ENCODE measurements around the gene BACH2. TPM values are rescaled to one million over a fixed set of nuclear protein-coding genes. Genes with fewer than 3 reads are reported as not detected.
A peak's percentile ranks its signal among the peaks of the same experiment; 100 is the strongest.
"Not testable (repeated sequence)": the region's sequence is repeated elsewhere in the genome, so short reads cannot be mapped to it uniquely, and the experiment has no call there.

BACH2 gene
- total RNA-seq, 1 experiment from 2014 or later: 0.77 TPM

- in situ Hi-C loops (cut with HindIII; ENCODE audit: low pct_unique_long_range_greater_than_20kb, low sequenced_read_pairs); DNase-seq (ENCODE audit: low read depth, low spot score): not testable (repeated sequence)
These were observed 163.0 kb downstream of the BACH2 start for GRCh38 chr6:90133664-90134063.

GRCh38 chr6:90131614-90132423 is 164.8 kb downstream of the BACH2 start:
- in situ Hi-C loops (cut with HindIII; ENCODE audit: low pct_unique_long_range_greater_than_20kb, low sequenced_read_pairs): no loop called here
- DNase-seq (ENCODE audit: low read depth, low spot score): no peak

DNA sequence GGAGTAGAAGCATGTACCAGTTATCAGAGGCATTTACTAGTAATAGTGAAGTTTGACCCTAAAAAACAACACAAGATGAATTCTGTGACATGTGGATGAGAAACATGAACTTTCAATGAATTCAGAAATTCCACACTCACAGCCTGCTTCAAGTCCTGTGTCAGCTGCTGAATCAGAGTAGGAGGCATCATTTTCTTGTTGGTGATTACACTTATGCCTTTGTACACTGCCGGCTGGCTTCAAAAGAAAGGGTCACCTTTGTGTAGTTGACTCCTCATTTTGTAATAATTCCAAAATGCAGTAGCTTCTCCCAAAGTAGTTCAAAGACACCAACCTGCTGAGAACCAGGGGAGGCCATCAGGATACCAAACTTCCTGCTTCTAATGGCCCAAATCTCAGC is 165.5 kb downstream of the BACH2 start:
- in situ Hi-C loops (cut with HindIII; ENCODE audit: low pct_unique_long_range_greater_than_20kb, low sequenced_read_pairs): no loop called here

DNA sequence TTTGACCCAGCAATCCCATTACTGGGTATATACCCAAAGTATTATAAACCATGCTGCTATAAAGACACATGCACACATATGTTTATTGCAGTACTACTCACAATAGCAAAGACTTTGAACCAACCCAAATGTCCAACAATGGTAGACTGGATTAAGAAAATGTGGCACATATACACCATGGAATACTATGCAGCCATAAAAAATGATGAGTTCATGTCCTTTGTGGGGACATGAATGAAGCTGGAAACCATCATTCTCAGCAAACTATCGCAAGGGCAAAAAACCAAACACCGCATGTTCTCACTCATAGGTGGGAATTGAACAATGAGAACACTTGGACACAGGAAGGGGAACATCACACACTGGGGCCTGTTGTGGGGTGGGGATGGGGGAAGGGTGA is 168.0 kb downstream of the BACH2 start:
- DNase-seq (ENCODE audit: low read depth, low spot score); in situ Hi-C loops (cut with HindIII; ENCODE audit: low pct_unique_long_range_greater_than_20kb, low sequenced_read_pairs): not testable (repeated sequence)

More for the DNA sequence above, 165.5 kb downstream of the BACH2 start:
- DNase-seq (ENCODE audit: low read depth, low spot score): no peak

- in situ Hi-C loops (cut with HindIII; ENCODE audit: low pct_unique_long_range_greater_than_20kb, low sequenced_read_pairs): no loop called here
- no peak for DNase-seq (ENCODE audit: low read depth, low spot score)
These were observed 169.0 kb downstream of the BACH2 start for GRCh38 chr6:90127595-90127994.

- in situ Hi-C loops (cut with HindIII; ENCODE audit: low pct_unique_long_range_greater_than_20kb, low sequenced_read_pairs): no loop called here
- DNase-seq (ENCODE audit: low read depth, low spot score): no peak
These were observed 169.8 kb downstream of the BACH2 start for GRCh38 chr6:90126839-90127238.

GRCh38 chr6:90126181-90126580 is 170.5 kb downstream of the BACH2 start:
- no peak for DNase-seq (ENCODE audit: low read depth, low spot score)
- in situ Hi-C loops (cut with HindIII; ENCODE audit: low pct_unique_long_range_greater_than_20kb, low sequenced_read_pairs): no loop called here

DNA sequence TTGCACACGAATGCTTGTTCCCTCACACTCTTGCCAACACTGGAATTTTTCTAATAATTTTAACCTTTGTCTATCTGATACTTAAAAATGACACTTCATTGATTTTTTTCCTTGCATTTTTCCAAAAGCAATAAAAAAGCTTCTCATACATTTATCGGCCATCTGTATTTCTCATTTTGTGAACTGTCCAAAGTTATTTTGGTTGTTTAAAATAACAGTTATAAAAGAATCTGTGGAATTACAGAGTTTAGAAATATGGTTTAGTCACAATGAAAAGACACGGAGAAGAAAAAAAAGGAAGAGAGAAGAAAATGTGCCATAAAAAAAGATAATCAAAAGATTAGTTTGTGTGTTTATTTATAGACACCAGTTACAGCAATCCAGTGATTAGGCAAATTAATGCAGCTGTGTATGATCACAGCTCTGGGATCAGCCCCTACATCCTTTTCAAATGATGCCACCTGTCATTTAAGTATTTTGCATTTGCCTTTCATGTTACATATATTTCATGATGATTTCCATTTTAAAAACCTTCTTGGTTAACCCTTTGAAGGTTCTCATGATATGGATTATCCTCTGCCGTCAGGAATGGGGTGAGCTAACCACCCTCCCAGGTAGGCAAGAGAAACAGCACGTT is 171.7 kb downstream of the BACH2 start:
- no peak for DNase-seq (ENCODE audit: low read depth, low spot score)
- in situ Hi-C loops (cut with HindIII; ENCODE audit: low pct_unique_long_range_greater_than_20kb, low sequenced_read_pairs): no loop called here

DNA sequence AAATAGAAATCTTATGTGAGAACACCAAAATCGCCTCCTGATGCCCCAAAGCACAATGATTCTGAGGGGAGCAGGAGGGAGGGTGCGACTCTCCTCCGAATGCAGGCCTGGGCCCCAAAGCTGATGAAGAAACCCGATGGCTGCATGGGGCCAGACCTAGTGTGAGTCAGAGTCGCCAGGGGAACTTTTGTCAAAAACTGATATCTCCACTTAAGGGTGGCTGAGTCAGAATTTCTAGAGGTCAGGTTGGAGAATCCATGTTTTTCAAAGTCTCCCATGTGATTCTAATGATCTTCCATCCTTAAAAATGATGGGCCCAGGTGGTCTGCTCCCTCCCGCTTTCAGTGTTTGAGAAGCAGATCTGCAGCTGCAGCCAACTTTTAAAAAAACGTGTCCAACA is 172.8 kb downstream of the BACH2 start:
- in situ Hi-C loops (cut with HindIII; ENCODE audit: low pct_unique_long_range_greater_than_20kb, low sequenced_read_pairs): no loop called here
- no peak for DNase-seq (ENCODE audit: low read depth, low spot score)

DNA sequence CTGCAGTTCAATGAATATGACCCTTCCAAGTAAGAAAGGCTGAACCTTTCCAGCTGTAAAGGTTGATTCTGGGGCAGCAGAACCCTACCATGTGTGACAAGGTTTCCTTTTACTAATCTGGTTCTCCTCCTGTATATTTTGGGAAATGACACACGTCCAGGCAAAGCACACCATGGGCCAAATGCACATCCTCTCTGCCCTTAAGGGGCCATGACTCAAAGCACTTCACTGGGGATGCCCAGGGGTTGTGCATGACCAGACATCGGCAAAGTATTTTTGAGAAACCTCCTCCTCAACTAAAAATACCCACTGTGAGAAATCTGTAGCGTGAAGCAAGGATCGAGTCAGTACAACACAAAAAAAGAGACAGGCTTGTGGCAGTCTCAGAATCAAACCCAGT is 174.7 kb downstream of the BACH2 start:
- in situ Hi-C loops (cut with HindIII; ENCODE audit: low pct_unique_long_range_greater_than_20kb, low sequenced_read_pairs): no loop called here
- no peak for DNase-seq (ENCODE audit: low read depth, low spot score)

DNA sequence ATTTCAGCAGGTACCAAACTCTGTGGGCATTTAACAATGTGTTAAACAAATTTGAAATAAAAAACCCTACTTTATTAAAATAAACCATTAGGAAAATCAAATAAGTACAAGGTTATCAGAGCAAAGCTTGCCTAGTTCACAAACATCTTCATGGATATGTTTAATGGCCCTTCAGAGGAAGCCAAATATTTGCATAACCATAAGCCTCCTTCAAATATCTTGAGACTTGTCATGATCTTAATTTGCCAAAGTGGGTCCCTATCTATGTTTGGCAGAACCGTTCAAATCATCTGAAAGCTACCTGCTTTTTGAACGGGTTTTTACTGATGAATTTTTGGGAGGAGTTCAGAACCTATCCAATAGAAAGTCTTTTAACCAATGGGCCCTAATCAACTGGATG is 176.3 kb downstream of the BACH2 start:
- in situ Hi-C loops (cut with HindIII; ENCODE audit: low pct_unique_long_range_greater_than_20kb, low sequenced_read_pairs): no loop called here

DNA sequence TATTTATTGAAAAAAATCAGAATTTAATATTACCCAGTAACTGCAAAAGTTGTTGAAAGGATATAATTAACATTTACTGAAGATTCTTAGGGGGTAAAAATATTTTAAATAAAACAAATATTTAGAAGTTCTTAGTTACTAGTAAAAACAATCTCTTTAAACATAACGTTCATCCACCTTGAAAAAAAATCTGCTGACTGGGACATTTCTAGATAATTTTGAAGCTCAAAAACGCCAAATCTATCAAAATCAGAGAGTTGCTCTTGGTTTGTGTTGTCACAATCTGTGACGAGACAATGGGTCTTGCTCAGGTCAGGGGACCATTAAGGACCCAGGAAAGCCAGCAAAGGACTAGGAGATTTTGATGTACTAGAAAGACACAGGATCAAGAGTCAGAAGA is 177.0 kb downstream of the BACH2 start:
- in situ Hi-C loops (cut with HindIII; ENCODE audit: low pct_unique_long_range_greater_than_20kb, low sequenced_read_pairs): no loop called here
- DNase-seq (ENCODE audit: low read depth, low spot score): no peak

More for the DNA sequence above, 176.3 kb downstream of the BACH2 start:
- DNase-seq (ENCODE audit: low read depth, low spot score): no peak

GRCh38 chr6:90118581-90118980 is 178.1 kb downstream of the BACH2 start:
- peak; percentile 43 for DNase-seq (ENCODE audit: low read depth, low spot score)
- in situ Hi-C loops (cut with HindIII; ENCODE audit: low pct_unique_long_range_greater_than_20kb, low sequenced_read_pairs): no loop called here

- in situ Hi-C loops (cut with HindIII; ENCODE audit: low pct_unique_long_range_greater_than_20kb, low sequenced_read_pairs): no loop called here
- DNase-seq (ENCODE audit: low read depth, low spot score): no peak
These were observed 178.6 kb downstream of the BACH2 start for GRCh38 chr6:90118069-90118468.

DNA sequence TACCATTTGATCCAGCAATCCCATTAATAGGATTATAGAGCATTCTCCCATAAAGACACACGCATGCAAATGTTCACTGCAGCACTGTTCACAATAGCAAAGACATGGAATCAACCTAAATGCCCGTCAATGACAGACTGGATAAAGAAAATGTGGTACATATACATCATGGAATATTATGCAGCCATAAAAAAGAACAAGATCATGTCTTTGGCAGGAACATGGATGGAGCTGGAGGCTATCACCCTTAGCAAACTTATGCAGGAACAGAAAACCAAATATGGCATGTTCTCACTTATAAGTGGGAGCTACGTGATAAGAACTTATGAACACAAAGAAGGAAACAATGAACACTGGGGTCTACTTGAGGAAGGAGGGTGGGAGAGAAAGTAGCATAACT is 180.5 kb downstream of the BACH2 start:
- DNase-seq (ENCODE audit: low read depth, low spot score); in situ Hi-C loops (cut with HindIII; ENCODE audit: low pct_unique_long_range_greater_than_20kb, low sequenced_read_pairs): not testable (repeated sequence)

DNA sequence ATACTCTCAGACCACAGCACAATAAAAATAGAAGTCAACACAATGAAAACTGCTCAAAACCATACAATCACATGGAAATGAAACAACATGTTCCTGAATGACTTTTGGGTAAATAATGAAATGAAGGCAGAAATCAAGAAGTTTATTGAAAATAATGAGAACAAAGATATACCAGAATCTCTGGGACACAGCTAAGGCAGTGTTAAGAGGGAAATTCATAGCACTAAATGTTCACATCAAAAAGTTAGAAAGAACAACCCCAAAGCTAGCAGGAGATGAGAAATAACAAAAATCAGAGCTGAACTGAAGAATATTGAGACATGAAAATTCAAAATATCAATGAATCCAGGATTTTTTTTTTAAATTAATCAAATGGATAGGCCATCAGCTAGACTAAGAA is 183.3 kb downstream of the BACH2 start:
- DNase-seq (ENCODE audit: low read depth, low spot score): no peak
- in situ Hi-C loops (cut with HindIII; ENCODE audit: low pct_unique_long_range_greater_than_20kb, low sequenced_read_pairs): no loop called here

DNA sequence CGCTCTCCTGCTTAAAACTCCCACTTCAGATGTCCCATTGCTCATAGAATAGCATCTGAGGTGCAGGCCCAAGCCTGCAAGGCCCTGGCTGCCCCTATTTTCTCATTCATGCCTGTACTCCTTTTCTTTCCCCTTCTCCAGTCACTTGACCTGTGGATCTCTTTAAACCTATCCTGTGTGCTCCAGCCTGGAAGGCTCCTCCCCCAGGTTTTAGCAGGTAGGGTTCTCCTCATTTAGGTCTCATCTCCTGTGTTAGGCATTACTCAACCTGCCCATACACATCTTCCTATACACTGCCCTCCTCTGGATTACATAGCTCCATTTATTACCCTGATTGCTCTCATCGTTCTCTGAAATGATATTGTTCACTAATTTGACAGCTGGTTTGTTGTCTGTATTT is 185.3 kb downstream of the BACH2 start:
- DNase-seq (ENCODE audit: low read depth, low spot score): no peak
- in situ Hi-C loops (cut with HindIII; ENCODE audit: low pct_unique_long_range_greater_than_20kb, low sequenced_read_pairs): no loop called here

DNA sequence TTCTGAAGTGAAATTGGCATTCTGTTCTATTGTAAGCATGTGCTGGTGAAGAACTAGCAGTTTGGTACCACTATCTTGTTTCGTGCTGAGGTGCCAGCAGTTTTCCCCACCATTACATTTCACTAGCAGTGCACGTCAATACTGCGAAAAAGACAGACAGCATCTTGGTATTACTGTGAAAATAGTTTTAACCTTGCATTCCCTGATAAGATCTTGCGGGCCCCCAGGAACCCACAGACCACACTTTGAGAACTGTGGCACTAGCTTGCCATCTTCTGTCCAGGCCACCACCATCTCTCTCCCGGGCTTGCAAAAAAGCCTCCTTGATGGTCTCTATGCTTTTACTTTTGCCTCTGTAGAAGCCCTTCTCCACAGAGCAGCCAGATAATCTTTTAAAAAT is 185.7 kb downstream of the BACH2 start:
- no peak for DNase-seq (ENCODE audit: low read depth, low spot score)
- in situ Hi-C loops (cut with HindIII; ENCODE audit: low pct_unique_long_range_greater_than_20kb, low sequenced_read_pairs): no loop called here

DNA sequence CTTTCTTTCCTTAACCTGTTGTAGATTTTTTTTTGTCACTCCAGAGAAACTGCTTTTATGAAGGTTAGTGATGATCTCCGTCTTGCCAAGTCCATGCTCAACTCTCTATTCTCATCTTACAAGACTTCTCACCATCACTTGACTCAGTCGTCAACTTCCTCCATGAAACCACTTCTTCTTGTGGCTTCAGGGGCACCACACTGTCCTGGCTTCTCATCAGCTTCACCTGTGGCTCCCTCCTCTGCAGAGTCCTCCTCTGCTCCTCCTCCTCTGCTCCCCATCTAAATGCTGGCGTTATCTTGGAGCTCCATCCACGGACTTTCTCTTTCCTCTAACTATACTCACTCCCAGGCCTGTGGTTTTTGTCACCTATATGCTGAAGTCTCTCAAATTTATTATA is 187.5 kb downstream of the BACH2 start:
- DNase-seq (ENCODE audit: low read depth, low spot score): no peak
- in situ Hi-C loops (cut with HindIII; ENCODE audit: low pct_unique_long_range_greater_than_20kb, low sequenced_read_pairs): no loop called here

Data from SK-MEL-5 (cell line).